ENCODE results near the gene ZBP1. TPM values are rescaled to one million over a fixed set of nuclear protein-coding genes. Genes with fewer than 3 reads are reported as not detected.
"Not testable (repeated sequence)": the region's sequence is repeated elsewhere in the genome, so short reads cannot be mapped to it uniquely, and the experiment has no call there.

The ZBP1 gene
- total RNA-seq, 1 donor from 2014 or later = 0.49 TPM

GRCh38 chr20:57650266-57650665, 30.0 kb upstream of the ZBP1 start:
- DNase-seq (ENCODE audit: low spot score) (no peak), ATAC-seq (no peak)
- intact Hi-C loops (cut with DNase I) = loop anchor here (10.0 kb wide), 1 partner anchor 435 kb away; no protein-coding TSS in a partner anchor

GRCh38 chr20:57649617-57650015, 29.4 kb upstream of the ZBP1 start:
- DNase-seq (ENCODE audit: low spot score) (peak; percentile 54), ATAC-seq (no peak)
- intact Hi-C loops (cut with DNase I) = loop anchor here (10.0 kb wide), 1 partner anchor 435 kb away; no protein-coding TSS in a partner anchor

DNA sequence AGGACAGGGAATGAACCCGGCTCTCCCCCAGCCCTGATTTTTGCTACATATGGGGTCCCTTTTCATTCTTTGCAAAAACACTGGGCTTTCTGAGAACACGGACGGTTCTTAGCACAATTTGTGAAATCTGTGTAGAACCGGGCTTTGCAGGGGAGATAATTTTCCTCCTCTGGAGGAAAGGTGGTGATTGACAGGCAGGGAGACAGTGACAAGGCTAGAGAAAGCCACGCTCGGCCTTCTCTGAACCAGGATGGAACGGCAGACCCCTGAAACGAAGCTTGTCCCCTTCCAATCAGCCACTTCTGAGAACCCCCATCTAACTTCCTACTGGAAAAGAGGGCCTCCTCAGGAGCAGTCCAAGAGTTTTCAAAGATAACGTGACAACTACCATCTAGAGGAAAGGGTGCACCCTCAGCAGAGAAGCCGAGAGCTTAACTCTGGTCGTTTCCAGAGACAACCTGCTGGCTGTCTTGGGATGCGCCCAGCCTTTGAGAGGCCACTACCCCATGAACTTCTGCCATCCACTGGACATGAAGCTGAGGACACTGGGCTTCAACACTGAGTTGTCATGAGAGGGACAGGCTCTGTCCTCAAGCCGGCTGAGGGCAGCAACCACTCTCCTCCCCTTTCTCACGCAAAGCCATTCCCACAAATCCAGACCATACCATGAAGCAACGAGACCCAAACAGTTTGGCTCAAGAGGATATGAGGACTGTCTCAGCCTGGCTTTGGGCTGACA, 28.8 kb upstream of the ZBP1 start:
- no peak for DNase-seq (ENCODE audit: low spot score)
- intact Hi-C loops (cut with DNase I) = no loop called here
- no peak for ATAC-seq

DNA sequence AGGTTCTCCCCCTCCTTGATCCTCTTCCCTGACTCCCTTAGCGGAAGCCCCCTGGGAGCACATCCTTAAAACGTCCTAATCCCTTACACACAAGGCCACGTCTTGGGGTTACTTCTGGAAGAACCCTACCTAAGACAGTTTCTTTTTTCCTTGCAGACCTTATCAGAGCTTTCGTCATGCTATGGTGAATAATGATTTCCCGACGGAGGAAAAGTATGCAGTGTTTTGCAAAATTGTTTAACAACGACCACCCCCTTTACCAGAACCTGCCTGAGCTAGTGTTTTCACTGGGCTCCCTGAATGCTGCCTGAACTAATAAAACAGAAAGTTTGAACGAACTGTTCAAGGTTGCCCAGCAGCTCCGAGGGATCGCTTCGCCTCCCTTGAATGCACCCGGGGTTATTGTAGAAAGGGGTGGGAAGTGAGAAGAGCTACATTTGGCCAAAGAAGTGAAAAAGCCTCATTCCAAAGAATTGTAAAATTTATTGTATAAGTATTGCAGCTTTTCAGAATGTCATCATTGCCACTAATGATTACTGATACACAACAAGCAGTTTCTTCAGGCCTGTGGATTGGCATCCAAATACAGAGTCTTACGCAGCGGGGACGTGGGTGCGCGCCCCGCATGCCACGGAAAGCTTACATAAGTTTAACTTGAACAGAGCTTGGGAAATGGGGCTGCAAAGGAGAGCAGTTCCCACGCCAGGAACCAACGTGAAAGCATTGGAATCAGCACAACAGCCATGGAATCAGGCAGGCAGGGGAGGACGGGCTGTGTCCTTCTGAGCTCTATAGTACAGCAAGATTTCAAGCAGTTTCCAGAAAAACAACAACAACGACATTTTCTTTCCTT, 27.9 kb upstream of the ZBP1 start:
- DNase-seq (ENCODE audit: low spot score) = no peak
- ATAC-seq = no peak
- intact Hi-C loops (cut with DNase I) = no loop called here

DNA sequence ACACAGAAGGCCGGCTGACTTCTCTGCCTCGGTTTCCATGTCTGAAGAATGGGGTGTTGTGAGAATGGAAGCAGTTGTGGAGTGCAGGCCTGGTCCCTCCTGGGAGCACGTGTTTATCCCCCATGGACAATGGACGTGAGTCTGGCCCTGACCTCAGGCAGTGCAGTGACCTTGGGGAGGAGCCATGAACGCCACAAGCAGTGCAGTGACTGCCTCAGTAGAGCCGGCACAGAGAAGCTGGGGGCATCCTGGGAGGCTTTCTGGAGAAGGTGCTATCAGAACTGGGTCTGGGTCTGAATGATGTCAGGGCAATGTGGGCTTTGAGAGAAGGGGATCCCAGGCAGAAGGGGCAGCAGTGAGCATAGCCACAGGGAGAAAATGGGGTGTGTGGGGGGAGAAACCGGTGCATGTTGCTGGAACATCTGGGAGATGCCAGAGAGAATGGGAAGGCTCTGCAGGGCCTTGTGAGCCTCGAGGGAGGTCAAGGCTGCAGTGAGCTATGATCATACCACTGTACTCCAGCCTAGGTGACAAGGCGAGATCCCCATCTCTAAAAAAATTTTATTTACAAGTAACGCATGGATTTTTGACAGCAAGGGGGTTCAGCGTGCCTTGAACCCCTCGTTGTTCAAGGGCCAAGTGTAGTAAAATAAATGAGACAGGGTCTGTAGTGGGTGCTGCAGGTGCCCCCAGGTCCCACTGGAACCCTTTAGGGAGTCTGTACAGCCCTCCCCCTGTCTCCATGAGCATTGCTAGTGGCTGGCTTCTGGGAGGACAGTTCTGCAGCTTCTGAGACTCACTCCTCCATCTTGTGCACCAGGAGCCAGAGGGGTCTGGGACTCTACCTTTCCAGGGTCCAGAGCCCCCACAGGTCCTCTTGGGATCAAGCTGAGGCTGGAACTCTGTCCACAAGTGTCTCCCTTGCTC, 27.0 kb upstream of the ZBP1 start:
- DNase-seq (ENCODE audit: low spot score) (no peak), ATAC-seq (no peak)
- intact Hi-C loops (cut with DNase I) = no loop called here

DNA sequence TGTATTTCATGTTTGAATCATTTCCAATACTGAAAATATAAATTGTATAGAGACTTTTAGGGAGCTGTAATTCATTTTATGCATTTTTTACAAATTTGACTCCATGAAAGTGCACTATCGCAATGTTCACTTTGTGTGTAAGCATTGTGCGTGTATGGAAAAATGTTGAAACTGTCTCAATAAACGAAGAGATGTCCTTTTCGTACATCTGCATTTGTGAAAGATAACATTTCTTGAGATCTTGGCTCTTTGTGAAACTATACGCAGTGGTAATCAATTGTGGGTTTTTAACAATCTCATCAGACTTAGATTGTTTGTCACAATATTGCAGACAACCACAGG, 18.6 kb upstream of the ZBP1 start:
- ATAC-seq (no peak), DNase-seq (ENCODE audit: low spot score) (no peak)
- intact Hi-C loops (cut with DNase I) = no loop called here

DNA sequence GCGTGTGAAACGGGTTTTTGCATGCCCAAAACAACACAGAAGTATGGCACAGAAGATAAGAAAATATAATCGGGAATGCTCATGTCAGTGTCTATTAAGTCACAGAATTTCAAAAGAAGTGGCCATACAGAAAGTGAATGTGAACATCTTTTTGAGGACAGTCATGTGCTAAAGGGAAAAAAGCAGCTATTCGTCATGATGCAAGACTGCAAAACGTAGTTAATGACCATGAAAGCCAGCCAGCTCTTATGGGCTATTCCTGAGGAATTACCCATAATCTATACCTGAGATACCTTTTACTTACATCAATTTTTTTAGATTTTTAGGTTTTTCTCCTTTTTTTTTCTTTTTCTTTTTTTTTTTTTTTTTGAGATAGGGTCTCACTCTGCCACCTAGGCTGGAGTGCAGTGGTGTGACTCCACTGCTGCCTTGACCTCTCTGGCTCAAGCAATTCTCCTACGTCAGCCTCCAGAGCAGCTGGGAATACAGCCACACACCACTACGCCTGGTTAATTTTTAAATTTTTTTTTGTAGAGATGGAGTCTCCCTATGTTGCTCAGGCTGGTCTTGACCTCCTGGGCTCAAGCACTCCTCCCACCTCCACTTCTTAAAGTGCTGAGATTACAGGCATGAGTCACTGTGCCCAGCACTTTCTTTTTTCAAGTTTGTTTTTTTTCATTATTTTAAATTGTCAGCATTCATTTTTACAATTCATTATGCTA, 18.1 kb upstream of the ZBP1 start:
- intact Hi-C loops (cut with DNase I) = no loop called here
- DNase-seq (ENCODE audit: low spot score) = no peak
- no peak for ATAC-seq

DNA sequence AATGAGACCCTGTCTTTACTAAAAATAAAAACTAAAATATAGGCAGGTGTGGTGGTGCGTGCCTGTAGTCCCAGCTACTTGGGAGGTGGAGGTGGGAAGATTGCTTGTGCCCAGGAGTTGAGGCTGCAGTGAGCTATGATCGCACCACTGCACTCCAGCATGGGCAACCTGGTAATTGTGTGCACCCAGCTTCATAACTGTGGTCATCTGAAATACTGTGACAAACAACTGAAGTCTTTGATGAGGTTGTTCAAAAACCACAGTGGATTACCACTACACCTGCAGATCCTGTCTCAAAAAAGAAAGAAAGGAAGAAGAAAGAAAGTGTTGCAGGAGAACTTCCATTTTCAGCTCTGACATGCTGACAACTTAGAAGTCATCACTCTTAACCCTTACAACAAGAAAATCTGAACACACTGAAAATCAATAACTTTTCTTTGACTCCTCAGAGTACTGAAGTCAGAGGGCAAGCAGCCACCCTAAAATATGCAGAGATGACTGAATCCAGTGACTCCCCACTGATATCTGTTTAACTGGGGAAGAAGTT, 13.8 kb upstream of the ZBP1 start:
- DNase-seq (ENCODE audit: low spot score) = no peak
- no peak for ATAC-seq
- intact Hi-C loops (cut with DNase I) = no loop called here

- intact Hi-C loops (cut with DNase I) = no loop called here
- DNase-seq (ENCODE audit: low spot score) (no peak), ATAC-seq (no peak)
Observed at GRCh38 chr20:57632286-57632685, 12.1 kb upstream of the ZBP1 start.

DNA sequence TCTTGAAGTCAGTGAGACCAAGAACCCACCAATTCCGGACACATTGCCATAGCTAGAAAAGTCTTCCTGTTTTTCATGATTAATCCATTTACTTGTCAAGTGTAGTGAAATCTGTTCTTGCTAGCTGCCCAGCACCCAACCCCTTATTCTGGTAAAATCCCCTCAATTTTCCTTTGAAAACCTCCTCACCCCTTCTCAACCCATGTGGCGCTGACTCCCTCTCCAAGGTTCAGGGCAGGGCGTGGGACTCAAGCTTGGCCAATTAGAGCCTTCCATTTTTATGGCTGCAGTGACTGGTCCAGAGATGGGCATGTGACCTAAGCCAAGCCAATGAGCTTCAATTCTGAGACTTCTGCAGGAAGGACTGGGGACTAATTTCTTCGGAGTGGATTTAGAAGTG, 9.8 kb upstream of the ZBP1 start:
- intact Hi-C loops (cut with DNase I) = no loop called here

DNA sequence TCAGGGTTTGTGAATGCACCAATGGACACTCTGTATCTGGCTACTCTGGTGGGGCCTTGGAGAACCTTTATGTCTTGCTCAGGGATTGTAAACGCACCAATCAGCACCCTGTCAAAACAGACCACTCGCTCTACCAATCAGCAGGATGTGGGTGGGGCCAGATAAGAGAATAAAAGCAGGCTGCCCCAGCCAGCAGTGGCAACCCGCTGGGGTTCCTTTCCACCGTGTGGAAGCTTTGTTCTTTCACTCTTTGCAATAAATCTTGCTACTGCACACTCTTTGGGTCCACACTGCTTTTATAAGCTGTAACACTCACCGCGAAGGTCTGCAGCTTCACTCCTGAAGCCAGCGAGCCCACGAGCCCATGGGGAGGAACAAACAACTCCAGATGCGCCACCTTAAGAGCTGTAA, 9.3 kb upstream of the ZBP1 start:
- ATAC-seq; intact Hi-C loops (cut with DNase I); DNase-seq (ENCODE audit: low spot score): not testable (repeated sequence)

More for the DNA sequence above, 9.8 kb upstream of the ZBP1 start:
- ATAC-seq (peak; percentile 67), DNase-seq (ENCODE audit: low spot score) (no peak)

DNA sequence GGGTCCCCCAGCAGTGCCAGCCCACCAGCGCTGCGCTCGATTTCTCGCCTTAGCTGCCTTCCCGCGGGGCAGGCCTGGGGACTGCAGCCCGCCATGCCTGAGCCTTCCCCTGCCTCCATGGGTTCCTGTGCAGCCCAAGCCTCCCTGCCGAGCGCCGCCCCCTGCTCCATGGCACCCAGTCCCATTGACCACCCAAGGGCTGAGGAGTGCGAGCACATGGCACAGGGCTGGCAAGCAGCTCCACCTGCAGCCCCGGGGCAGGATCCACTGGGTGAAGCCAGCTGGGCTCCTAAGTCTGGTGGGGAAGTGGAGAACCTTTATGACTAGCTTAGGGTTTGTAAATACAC, 8.7 kb upstream of the ZBP1 start:
- intact Hi-C loops (cut with DNase I); ATAC-seq: not testable (repeated sequence)
- peak; percentile 54 for DNase-seq (ENCODE audit: low spot score)

DNA sequence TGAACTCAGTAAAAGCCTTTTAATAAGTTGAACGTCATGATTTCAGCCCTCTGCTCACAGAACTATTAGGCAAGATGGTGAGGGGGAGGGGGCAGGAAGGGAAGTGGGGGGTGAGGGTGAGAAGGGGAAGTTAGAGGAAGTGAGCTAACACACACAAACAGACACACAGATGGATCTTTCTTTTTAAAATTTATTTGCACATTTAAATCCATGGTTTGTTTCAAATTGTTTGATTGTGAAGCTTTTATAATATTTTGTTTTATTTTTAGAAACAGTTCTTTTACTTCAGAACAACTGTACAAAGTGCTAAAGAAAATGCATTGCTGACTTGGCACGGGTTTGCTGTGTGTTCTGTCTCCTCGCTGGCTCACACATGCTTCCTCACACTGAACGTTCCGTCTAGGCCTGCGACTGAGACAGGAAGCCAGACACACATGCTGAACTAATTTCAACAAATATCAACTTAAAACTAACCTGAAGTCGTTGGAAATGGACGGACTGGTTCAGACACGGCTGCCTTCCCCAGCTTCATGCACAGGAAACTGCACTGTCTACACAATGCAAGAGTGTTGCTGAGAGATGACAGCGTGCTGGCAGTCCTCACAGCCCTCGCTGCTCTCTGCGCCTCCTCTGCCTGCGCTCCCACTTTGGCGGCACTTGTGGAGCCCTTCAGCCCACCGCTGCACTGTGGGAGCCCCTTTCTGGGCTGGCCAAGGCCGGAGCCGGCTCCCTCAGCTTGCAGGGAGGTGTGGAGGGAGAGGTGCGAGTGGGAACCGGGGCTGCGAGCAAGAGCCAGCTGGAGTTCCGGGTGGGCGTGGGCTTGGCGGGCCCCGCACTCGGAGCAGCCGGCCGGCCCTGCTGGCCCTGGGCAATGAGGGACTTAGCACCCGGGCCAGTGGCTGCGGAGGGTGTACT, 8.1 kb upstream of the ZBP1 start:
- peak; percentile 90 for ATAC-seq
- intact Hi-C loops (cut with DNase I) = no loop called here
- peak; percentile 62 for DNase-seq (ENCODE audit: low spot score)

GRCh38 chr20:57627339-57627738, 7.1 kb upstream of the ZBP1 start:
- peak; percentile 34 for DNase-seq (ENCODE audit: low spot score)
- no peak for ATAC-seq
- intact Hi-C loops (cut with DNase I) = no loop called here

DNA sequence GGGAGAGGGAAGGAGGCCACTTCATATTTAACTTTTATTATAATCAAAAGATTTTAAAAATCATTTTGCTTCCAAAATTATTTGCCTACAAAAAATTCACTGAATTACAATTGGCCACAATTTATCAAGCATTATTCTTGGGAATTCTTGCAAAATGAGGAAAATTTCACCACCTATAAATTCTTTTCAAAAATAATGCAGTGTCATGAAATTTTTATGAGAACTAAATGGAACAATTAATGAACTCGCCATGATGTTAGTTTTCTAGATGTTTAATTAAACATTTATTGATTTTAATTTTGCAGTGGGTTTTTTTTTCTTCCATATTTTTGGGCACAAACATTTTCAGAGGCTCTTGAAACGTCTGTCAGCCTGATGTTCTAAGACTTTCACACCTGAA, 5.8 kb upstream of the ZBP1 start:
- DNase-seq (ENCODE audit: low spot score) (no peak), ATAC-seq (no peak)
- intact Hi-C loops (cut with DNase I) = no loop called here

DNA sequence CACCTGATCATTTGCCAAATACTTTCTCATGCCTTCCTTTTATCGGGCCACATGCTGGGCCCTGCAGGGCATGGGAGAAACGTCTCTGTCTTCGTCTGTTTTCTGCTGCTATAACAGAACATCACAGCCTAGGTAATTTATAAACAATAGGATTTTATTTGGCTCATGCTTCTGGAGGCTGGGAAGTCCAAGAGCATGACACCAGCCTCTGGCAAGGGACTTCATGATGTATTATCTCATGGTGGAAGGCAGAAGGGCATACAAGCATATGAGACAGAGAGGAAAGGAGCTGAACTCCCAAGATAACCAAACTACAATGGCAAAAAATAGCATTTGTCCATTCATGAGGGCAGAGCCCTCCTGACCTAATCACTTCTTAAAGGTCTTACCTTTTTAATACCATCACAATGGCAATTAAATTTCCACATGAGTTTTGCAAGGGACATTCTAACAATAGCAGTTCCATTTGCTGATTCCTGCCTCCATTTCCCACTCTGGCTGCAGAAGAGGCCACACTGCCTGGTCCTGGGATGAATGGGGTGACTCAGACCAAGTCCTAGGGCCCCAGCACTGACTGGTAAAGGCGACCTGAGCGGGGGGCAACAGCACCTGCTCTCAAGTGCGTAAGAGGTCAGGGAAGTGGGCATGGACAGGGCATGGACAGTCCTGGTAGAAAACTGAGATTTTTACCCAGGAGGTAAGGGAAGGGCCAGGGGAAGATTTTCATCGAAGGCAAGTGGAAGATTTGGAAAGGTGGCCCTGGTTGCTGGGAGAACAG, 5.1 kb upstream of the ZBP1 start:
- intact Hi-C loops (cut with DNase I) = no loop called here
- no peak for ATAC-seq
- DNase-seq (ENCODE audit: low spot score) = no peak

GRCh38 chr20:57624124-57624523, 3.9 kb upstream of the ZBP1 start:
- ATAC-seq = no peak
- DNase-seq (ENCODE audit: low spot score) = no peak
- intact Hi-C loops (cut with DNase I) = no loop called here

Measured in sciatic nerve (tissue), 2 donors.